Measurements from ENCODE around the gene PACSIN1.
A peak's percentile ranks its signal among the peaks of the same experiment; 100 is the strongest.

The PACSIN1 gene

DNA sequence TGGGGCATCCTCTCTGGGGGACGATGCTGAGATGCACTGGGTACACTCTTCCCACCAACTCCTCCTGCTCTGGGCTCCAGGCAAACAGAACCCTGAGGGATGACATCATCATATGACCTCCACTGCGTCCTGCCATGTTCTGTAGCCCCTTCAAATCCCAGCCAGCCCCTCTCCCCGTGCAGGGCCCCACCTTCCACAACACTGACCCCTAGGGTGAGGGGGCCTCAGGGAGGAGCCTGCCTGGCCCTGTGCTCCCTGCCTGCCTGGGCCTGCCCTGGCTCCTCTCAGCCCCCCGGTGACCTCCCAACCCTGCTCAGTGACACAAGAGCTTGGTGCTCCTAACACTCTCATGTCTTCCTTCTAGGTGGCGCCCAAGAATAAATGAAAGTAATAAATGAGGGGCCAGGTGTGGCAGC, 99.9 kb downstream of the PACSIN1 start:
- ATAC-seq, result no peak

DNA sequence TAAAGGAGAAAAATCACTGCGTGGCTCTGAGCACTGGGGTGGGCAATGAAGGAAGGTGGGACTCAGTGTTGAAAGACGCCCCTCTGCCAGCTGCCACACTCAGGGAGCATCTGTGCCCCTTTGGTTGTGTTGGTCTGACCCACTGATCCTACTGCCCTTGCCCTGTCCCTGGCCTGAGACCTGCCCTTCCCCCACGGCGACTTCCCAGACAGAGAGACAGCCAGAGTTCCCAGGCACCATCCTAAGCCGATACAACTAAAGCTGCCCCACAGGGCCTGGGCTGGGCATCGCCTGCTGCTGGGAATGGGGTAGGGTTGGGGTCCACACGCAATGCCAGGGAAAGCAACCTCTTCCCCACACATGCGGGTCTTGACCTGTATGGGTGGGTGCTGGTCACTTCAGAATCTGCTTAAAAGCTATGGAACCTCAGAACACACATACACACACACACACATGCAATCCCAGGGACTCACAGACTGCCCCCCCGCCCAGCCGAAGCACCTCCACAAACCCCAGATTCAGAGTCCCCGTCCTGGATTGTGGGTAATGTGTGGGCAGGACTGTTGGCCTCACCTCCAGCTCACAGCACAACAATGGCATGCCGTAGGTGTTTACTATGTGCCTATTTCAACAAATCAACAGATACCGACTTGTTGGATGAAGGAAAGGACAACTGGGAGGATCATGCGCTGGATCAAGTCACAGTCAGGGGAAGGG, 101.1 kb downstream of the PACSIN1 start:
- ATAC-seq, result no peak

DNA sequence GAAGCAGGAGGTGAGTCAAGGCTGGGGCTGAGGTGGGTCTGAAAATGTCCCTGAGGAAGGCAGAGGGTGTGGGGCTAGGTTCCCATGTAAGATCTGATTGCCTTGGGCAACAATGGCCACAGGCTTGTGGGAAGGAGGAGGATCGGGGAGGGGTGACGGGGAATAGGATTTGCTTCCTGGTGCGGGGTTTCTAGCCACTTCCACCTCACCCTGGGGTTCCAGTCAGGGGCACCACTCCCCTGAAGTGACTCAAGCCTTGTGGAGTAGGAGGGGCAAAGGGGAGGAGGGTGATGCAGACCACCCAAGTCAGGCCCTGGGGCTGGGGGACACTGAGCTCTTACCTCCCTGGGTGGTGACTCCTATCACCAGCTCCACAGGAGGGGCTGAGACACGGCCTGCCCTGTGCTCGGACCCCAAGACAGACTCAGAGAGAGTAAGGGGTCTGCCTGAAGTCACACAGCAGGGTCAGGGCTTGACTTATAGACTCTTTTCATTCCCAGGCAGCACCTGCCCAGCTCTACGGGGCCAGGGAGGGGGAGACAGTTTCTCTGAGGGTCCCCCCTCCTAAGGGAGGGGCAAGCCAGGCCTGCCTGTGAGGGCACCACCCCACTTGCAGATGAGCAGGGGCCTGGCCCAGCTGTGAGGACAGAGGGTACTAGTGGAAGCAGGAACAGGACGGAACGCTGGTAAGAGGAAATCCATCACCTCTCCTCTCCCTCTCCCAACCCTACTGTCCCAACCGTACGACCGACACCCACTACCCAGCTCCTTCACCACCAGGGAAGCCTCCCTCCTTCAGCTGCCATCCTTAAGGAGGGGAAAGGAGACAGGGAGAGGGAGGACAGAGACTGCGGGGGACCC, 102.7 kb downstream of the PACSIN1 start:
- ATAC-seq, result no peak

DNA sequence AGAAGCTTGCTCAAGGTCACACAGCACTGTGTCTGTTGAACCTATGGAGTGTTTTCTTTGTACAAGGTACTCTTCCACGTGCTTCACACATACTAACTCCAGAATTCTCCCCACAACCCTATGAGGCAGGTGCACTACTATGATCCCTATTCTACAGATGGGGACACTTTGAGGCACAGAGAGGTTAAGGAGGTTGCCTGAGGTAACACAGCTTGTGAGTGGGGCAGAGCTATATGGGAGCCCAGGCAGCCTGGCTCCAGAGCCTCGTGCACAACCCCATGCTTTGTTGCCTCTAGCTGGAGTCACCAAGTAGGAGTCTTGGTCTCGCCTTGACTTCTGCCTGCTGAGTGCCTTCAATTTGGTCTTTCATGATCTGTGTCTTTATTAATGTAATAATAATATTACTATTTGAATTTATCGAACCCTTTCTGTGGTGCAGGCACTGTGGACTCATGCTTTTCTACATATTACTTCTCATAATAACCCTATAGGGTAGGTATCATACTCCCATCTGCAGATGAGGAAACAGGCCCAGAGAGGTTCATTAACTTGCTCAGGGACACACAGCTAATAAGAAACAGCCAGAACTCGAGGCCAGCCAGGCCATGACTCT, 103.6 kb downstream of the PACSIN1 start:
- no peak for ATAC-seq

DNA sequence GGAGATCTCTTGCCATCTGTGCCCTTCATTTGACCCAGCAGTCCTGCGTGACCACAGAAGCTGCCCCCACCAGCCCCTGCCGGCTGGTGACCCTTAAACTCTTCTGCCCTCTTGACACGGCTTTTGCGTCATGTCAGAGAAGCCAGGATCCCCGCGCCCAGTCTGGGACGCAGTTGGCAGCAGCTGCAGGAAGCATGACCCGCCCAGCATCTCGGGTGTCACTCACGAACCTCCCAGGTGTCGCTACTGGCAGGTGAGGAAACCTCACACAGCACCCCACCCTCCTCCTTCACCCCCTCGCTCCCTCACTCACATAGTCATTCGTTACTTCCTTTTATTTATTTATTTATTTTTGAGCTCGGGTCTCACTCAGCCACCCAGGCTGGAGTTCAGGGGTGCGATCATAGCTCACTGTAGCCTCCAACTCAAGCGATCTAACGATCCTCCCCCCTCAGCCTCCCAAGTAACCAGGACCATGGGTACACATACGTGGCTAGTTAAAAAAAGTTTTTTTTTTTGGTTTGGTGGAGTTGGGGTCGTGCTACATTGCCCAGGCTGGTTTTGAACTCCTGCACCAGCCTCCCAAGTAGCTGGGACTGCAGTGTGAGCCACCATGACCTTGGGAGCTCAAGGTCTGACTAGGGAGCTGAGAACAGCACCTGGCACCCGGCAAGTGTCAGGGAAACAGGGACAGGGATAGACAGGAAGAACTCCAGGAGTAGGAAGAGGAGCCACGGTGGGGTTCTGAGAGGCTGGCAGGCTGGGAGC, 104.4 kb downstream of the PACSIN1 start:
- ATAC-seq, result no peak

DNA sequence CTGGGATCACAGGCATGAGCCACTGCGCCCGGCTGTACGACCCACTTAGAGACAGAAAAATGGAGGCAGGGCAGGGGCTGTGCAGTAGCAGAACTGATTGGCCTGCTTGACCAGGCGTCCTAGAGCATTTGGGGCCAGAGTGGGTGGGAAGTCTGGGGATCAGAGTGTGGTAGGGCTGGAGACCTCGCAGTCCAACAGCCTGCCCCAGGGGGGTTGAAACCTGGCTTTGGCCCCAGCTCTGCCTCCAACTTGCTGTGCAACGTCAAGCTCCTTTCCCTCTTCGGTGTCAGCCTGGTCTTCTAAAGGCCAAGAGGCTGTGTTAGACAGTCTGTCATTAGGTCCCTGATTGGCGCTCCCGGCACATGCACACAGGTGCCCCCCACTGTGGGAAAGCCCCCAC, 105.5 kb downstream of the PACSIN1 start:
- ATAC-seq, result no peak

DNA sequence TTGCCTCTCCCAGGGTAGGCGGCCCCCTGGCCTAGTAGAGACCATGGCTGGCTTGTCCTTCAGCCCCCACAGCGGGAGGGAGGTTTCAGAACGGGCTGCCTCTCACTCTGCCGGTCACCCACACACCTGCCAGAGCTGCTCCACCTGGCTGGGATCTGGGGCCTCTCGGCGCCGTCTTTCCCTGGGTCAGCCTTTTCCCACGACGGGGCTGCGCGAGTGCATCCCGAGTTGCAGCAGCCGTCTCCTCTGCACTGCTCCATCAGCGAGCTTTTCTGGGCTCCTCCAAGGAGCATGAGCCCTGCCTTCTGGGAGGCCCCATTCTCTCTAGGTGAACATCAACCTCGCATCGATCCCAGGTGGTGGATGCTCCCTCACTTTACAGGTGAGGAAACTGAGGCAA, 106.1 kb downstream of the PACSIN1 start:
- no peak for ATAC-seq

DNA sequence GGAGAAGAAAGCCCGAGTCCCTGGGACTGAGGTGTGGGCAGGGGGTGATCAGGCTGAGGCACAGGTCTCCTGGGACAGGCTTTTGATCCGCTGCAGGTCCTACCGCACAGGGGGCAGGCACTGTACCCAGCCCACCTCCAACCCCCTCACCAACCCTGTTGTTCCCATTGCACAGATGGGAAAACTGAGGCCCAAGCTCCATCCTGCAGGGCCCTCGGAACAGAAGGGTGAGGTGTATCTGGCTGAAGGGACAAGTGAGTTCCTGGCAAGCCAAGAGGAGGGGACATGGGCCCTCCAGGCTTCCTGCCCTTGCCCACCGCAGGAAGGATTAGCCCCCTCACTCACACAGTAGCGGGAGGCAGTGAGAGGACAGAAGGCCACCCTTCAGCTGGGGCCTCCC, 106.7 kb downstream of the PACSIN1 start:
- no peak for ATAC-seq

DNA sequence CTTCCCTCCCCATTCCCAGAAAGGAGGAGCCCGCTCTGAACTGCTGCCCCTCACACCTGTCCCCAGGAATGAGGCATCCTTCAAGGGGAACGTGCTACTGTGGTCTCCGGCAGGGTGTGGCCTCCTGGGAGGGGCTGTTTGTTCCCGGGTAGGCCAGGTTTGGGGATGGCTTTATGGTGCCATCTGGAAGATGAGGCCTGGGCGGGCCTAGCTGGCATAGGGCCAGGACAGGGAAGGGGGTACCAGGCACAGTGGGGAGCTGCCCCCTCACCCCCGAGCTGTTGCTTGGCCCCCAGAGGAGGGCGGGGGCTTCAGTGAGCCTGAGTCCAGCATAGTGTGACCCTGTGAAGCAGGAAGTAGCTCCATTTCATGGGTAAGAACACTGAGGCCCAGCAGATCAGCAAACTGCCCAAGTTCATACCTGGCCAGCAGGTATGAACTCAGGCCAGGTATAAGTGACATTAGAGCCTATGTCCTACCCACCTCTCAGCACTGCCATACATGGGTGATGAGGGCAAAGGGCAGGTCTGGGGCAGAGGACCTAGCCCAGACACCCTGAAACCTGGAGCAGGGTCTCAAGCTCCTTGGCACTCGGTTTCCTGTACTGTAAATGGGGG, 107.8 kb downstream of the PACSIN1 start:
- no peak for ATAC-seq

DNA sequence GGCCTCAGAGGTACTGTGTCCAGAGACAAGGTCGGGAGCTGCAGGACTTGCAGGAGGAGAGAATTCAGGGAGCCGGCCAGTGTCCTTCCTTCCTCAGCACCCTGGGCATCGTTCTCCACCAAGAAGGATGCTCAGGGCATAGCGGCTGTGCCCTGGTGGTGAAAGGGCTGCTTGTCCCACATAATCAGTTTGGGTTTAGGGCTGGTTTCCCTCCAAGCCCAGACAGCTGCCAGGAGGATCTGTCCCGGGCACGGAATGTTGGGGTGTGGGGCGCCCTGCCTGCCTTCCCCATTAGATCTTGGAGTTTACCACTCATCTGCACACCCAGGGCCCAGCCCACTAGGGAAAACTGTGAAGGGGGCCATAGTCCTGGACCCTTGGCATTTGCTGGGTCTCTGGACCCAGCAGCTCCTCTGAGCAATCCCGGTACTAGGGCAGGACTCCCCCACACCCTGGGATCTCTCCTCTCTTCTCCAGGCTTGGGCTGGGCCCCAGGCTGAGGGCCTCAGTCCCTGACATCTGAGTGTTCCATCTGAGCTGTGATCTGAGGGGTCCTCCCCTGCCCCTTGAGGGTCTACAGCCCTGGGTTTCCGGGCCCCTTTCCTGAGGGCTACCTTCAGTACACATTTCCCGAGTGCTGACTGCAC, 108.9 kb downstream of the PACSIN1 start:
- no peak for ATAC-seq

DNA sequence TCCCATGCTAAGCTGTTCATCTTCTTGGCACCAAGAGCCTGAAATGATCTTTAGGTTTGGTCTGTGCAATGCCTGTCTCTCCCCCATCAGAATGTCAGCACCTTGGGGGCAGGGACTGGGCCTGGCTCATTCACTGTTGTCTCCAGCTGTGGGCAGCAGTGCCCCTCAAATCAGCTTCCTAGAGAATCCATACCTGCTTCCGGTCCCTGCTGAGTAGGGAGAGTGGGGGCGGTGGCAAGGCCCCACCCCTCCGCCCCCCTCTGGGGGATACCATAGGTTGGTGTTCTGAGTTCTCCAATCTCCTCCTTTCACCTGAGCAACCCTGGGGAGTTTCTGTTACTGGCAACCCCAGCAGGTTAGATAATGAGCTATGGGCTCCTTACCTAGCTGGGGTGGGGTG, 109.5 kb downstream of the PACSIN1 start:
- no peak for ATAC-seq

DNA sequence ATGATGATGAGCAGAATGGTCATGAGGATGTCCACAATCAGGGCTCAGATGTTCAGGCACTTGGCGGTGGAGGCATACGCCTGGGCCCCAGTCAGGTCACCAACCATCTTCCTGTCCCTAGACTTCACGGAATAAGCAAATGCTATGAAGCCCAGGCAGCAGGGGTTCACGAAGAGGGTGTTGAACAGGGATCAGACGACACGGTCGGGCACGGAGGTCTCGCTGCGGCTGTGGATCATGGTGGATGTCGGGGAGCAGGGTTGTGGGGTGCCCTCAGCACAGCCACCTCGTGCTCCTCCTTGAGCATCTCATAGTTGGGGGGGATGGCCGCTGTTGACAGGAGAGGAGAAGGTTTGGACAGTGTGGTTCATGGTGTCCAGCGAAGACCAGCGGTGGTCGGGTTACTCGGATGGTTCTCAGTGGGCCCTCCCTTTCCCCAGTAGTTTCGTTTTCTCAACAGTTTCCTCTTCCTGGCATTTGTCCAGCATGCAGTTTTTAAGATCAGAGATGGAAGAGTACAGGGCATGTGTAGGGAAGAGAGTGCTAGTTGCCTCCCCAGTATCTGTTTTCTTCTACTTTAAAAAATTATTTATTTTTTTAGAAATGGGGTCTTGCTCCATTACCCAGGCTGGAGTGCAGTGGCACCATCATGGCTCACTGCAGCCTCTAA, 110.5 kb downstream of the PACSIN1 start:
- ATAC-seq, result no peak

DNA sequence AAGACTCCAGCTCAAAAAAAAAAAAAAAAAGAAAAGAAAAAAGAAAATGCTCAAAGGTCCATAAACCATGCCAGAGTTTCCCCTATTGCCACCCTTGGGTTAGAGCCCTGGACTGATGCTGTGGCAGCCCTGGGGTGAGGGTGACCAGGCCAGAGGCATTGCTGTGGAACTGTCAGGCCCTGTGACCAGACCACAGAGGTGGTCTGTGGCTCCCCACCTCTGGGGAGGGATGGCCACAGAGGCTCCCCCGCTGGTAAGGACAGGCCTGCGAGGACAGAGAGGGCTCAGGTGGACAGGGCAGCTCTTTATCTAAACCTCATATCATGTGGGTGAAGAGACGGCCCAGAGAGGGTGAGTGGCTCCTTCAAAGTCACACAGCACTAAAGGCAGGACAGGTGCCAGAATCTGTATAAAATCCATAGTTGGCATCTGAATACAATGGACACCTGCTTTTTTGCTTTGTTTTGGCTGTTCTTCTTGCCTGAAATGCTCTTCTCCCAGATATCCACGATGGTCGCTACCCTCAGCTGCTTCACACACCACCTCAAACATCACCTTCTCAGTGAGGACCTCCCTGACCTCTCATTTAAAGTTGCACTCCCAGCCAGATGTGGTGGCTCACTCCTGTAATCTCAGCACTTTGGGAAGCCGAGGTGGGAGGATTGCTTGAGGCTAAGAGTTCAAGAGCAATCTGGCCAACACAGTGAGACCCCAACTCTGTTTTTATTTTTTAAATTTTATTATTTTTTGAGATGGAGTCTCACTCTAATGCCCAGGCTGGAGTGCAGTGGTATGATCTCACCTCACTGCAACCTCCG, 112.8 kb downstream of the PACSIN1 start:
- ATAC-seq, result no peak

DNA sequence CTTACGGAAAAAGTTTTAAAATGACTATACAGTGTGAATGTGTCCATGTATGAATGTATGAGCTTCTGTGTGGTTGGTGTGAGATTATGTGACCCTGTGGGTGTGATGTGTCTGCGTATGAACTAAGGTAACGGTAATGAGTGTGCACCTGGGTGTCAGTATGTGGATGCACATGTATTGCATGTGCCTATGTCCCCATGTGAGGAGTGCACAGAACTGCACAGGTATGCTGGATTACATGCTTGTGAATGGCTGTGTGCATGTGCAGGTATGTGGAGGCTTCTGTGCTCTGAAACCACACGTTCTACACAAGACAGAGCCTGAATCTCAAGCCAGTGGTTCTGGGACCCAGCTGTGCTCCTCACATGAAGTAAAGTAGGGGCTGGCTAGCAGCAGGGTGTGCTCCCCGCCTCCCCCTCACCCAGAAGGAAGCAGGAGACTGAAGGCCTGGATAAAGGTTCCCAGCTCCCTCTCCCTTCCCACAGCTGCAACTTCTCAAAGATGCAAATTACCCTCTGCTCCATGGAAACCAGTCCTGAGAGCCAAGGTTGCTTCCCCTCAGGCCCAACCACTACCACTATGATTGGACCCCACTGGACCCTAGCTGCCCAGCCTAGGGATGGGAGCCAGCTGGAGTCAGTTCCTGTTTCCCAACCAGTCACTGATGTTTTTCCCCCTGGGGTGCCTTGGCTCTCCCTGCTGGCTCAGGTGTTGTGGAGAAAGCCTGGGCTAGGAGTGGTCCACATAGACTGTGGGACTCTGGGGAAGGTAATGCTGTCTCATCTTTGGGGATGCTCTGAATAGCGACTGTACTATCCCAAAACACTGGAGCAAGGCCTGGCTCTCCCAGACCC, 115.1 kb downstream of the PACSIN1 start:
- ATAC-seq, result no peak

DNA sequence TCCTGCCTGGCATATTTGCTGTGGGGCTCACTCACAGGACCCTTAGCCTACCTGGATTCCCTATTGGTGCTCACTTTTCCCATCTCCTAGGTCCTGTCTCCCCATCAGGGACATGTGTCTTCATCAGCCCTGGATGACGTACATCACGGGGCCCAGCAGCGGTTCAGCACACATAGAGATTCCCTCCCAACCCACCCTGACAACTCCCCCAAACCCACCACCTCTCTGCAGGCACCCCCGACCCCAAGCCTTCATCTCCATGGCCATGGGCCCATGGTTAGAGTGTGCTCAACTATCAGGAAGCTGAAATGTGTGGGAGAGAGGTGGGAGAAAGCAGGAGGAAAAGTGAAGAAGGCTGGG, 115.7 kb downstream of the PACSIN1 start:
- ATAC-seq, result no peak

DNA sequence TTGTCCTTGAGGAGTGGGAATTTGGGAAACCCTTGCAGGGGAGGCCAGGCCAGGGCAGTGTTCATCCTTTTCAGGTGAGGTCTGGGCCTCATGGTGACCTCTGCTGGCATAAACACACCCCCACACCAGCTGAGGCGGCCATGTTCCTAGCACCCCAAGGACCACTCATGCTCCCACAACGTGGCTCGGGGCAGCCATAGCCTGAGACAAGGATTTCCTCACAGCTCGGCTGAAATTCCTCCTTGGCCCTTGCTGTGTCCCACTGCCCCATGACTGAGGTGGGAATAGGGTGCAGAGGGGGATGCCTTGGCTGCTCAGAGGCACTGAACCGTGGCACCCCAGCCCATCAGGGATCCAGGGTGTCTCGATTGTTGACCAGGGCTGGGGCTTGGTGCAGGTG, 117.6 kb downstream of the PACSIN1 start:
- ATAC-seq, result peak in 1 of 2 donors; percentile 33

DNA sequence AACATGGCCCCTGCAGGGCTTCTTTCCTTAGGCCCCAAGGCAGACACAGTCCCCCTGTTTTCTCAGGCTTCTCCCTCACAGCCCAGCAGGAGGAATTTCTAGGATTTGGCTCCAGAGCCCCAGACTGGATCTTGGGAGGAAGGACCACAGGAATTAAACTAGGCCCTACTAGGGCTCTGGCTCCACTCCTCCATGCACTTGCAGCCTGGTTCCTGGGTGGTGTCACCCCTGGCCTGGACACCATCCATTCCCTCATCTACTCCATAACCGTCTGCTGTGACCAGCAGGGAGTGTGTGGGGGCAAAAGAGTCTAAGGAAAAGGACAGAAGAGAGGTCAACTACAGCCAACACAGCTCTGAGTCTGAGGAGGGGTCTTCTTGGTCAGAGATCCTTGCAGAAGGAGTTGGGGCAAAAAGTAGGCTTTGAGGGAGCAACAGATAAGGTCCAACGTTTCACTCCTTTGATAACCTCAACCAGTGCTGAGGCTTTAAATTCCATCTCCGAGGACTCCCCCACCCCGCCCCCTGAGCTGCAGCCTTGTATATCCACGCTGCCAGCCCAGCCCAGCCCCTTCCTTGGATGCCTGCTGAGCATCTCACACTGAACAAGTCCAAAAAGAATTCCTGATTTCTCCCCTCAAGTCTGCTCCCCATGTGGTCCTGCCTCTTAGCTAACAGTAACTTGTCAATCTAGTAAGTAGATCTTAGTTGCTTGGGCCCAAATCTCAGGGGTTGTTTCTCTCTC, 118.2 kb downstream of the PACSIN1 start:
- ATAC-seq, result no peak

DNA sequence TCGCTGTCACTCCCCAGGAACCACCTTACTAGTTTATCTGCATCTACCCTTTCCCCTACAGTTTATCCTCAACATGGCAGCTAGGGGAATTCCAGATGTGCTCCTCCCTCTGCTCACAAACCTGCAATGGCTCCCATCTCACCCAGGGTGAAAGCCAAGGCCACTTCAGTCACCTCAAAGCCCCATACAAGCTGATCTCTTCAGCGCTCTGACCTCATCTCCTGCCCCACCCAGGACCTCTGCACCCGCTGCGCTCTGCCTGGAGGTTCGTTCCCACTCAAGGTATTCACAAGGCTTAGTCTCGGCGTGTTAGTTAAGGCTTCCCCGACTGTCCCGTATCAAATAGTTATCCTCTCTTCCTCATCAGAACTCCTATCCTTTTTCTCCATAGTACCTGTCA, 118.8 kb downstream of the PACSIN1 start:
- no peak for ATAC-seq
